ENCODE measurements around the gene TAC4.

TAC4 gene

DNA sequence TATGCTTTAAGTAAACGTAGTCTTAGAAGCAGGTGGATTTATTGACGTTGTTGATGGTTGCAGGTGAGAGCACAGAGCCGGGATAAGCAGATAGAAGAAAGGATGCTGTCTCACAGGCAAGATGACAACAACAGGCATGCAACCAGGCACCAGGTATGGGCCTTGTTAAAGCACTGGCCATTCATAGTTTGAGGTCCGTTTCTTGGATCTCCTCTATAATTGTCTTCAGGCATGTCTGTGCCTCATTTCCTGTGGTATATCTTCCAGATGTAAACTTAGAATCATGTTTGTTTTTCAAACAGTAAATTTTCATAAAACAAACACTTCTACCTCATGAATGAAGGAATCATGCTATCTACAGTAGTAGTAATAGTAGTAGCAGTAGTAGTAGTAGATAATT lies 38.8 kb downstream of the TAC4 start:
- DNase-seq (ENCODE audit: low read depth): no peak

DNA sequence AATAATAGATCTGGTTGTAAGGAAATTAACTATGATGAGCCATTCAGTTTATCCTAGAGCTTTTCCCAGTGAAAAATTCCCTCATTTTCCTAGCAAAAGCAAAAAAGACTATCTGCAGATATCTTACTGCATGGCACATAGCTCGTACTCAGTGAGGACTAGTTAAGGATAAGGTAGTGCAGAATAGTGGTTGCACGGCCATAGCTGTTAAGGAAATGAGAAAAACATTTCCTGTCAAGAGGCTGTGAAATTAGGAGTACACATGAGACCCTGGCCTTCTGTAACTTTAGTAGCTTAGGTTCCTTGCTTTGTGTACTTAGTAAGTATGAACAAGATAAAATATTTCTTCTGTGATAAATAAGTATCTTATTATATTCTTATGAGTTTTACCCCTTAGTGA lies 49.1 kb downstream of the TAC4 start:
- DNase-seq (ENCODE audit: low read depth): no peak

DNA sequence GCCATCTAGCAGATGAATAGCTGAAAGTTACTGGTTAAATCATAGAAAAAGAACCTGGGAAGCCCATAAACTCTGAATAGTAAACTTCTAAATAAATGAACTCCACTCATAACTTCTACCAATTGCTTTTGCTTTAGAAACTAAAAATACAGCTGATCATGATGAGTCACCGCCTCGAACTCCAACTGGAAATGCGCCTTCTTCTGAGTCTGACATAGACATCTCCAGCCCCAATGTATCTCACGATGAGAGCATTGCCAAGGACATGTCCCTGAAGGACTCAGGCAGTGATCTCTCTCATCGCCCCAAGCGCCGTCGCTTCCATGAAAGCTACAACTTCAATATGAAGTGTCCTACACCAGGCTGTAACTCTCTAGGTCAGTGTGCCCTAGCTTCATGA lies 49.7 kb downstream of the TAC4 start:
- no peak for DNase-seq (ENCODE audit: low read depth)

DNA sequence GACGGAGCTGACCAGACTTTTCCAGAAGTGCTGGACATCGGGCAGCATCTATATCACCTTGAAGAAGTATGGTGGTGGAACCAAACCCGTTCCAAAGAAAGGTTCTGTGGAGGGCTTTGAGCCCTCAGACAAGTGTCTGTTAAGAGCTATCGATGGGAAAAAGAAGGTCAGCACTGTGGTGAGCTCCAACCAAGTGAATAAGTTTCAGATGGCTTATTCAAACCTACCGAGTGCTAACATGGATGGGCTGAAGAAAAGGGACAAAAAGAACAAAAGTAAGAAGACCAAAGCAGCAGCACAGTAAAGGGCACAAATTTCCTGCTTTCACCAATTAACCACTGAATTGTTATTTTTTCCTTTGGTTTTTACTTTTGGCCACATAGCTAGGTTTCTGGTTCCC lies 52.5 kb downstream of the TAC4 start:
- DNase-seq (ENCODE audit: low read depth): no peak

DNA sequence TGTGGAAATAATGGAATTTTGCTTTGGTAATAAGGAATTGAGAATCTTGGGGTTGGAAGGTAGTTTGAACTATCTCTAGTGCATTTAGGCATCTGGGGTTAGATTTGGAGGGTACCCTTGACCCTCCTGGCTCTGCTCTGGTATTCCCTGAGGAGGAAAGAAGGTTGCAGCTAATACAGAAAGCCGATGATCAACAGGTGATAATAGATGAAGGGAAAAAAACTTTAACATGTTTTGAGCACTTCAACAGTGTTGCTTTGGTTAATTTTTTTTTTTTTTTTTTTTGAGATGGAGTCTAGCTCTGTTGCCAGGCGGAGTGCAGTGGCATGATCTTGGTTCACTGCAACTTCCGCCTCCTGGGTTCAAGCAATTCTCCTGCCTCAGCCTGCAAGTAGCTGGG lies 54.6 kb downstream of the TAC4 start:
- no peak for DNase-seq (ENCODE audit: low read depth)

DNA sequence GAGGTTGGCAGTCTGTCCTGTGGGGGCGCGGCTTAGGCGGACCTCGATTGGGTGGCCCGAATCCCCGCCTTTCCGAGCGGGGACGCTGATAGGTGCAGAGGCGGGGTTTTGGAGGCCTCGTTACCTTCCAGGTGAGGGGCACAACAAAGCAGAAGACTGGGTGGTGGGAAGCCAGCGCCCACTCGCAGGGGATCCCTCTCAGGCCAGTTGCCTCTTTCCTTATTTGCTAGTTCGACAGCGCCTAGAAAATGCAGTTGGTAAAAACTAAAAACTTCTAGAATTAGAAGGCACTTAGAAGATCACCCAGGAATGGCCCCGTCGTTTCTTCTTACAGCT lies 58.7 kb downstream of the TAC4 start:
- DNase-seq (ENCODE audit: low read depth): no peak

DNA sequence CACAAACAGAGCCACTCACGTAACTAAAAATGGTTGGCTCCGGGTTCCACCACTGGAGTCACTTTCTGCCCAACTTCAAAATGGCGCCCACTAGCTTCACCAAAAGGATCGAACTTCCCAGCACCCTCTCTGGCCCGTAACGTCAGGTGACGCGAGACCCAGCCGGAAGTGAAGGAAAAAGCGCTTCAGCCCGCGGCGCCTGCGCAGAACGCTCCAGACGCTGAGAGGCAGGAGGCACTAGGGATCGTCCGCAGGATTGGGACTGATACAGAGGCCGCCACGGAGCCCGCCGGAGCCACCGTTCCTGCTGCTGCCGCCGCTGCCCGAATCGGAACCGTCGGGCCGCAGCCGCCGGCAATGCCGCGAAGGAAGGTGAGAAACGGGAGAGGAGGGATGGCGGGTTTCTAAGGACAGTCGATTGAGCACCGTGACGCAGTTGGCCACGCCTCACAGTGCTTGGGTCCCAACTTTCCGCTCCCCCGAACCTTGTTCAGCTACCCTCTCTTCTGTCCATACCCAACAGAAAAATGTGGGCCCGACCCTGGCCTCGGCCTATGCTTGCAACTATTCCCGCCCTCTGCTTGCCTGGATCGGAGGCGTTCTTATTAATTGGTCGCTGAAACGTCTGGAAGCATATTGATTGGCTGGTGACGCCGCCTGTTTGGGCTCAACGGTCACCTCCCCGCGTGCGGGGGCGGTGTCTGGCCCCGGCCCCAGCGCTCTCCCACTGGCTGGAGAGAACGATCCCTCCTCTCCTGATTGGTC lies 59.2 kb downstream of the TAC4 start, which contains the start of gene KAT7:
KAT7 (plus strand) TSS at position 204 of the 765 bp plus-strand sequence; CDS start at position 358, 154 bp downstream.
- DNase-seq (ENCODE audit: low read depth): peak; percentile 98
